ENCODE results near the gene CHD1. TPM values are rescaled to one million over a fixed set of nuclear protein-coding genes. Genes with fewer than 3 reads are reported as not detected.

Gene CHD1
- total and polyA plus RNA-seq, 2 donors (not counting 1 experiment from before 2014, with no cell fraction given): 18.2 to 48.4 TPM

DNA sequence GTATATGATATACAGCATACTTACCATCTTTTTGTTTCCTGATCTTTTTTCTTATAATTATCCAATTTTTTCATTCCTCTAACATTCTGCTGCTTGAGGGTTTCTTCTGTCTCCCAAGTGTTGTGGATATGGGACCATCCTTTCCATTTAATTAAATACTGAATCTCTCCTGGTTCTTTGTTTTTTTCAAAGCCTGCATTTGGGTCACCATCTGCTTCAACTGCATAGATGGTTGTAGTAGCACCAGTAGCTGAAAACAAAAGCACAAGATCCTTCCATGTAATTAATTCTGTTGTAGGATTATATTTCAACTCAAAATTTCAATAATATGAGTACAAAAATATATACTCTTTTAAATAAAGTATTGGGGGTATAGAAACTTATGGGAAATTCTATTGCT, 29.4 kb downstream of the CHD1 start:
- no peak overlapping the region for H3K27ac ChIP-seq (ENCODE audit: insufficient read depth, low read length)
- H2AFZ ChIP-seq (ENCODE audit: low read length): no peak overlapping the region
- no peaks in the 10 kb centered on the region for H3K4me1 ChIP-seq (ENCODE audit: control insufficient read depth, extremely low read depth, insufficient read depth, low read length)
- TF ChIP-seq, protein P1, sequence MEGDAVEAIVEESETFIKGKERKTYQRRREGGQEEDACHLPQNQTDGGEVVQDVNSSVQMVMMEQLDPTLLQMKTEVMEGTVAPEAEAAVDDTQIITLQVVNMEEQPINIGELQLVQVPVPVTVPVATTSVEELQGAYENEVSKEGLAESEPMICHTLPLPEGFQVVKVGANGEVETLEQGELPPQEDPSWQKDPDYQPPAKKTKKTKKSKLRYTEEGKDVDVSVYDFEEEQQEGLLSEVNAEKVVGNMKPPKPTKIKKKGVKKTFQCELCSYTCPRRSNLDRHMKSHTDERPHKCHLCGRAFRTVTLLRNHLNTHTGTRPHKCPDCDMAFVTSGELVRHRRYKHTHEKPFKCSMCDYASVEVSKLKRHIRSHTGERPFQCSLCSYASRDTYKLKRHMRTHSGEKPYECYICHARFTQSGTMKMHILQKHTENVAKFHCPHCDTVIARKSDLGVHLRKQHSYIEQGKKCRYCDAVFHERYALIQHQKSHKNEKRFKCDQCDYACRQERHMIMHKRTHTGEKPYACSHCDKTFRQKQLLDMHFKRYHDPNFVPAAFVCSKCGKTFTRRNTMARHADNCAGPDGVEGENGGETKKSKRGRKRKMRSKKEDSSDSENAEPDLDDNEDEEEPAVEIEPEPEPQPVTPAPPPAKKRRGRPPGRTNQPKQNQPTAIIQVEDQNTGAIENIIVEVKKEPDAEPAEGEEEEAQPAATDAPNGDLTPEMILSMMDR (conservative IDR thresholded peaks at IDR 0.05 in 1 of 2, IDR thresholded peaks at IDR 0.05 in 1 of 2; ENCODE audit: low read depth in 1 of 2, low read length in 2 of 2): no peak
- TF ChIP-seq EZH2 (IDR thresholded peaks at IDR 0.05; ENCODE audit: low read length, missing control alignments): no peak
- H3K4me3 ChIP-seq (replicated peaks in 1 of 4; ENCODE audit: control extremely low read depth in 1 of 4, insufficient read depth in 1 of 4, low read depth in 3 of 4, low read length in 4 of 4): no peak overlapping the region
- no peaks in the 10 kb centered on the region for H3K27me3 ChIP-seq (ENCODE audit: control insufficient read depth, insufficient read depth, low read length)
- H3K9ac ChIP-seq (ENCODE audit: insufficient read depth, low read length): no peak overlapping the region
- H3K36me3 ChIP-seq (ENCODE audit: control insufficient read depth, insufficient read depth, low read length): peaks cover 7% of the 10 kb centered on the region
- H3K79me2 ChIP-seq (ENCODE audit: control insufficient read depth, insufficient read depth, low read length): peaks cover 2% of the 10 kb centered on the region
- no peak for DNase-seq (ENCODE audit: low read depth in 2 of 2)
- no peaks in the 10 kb centered on the region for H4K20me1 ChIP-seq (ENCODE audit: control insufficient read depth, extremely low read depth, insufficient read depth, low read length)
- H3K4me2 ChIP-seq (ENCODE audit: extremely low read depth, insufficient read depth, low read length): no peak overlapping the region
- H3K9me3 ChIP-seq (ENCODE audit: control insufficient read depth, insufficient read depth, low read depth, low read length): no peaks in the 10 kb centered on the region

DNA sequence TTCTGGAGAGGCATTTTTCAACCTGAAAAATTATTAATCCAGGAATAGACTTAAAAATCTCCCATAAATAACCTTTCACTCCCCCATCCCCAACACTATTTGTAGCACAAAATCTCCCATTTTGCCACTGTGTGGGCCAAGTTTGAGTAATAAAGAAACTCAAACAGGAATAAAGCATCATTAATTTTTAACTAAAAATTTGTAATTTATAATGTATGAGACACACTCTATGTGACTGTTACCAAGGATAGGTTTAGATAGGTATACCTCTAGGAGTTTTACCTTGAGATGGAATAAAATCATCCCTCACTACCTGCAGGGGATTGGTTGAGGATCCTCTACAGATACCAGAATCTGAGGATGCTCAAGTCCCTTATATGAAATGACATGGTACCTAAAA, 30.1 kb downstream of the CHD1 start:
- Histone ChIP-seq H3K4me2 (ENCODE audit: extremely low read depth, insufficient read depth, low read length) (no peak overlapping the region), H2AFZ (ENCODE audit: low read length) (no peak overlapping the region), H3K9me3 (ENCODE audit: control insufficient read depth, insufficient read depth, low read depth, low read length) (no peaks in the 10 kb centered on the region), H4K20me1 (ENCODE audit: control insufficient read depth, extremely low read depth, insufficient read depth, low read length) (no peaks in the 10 kb centered on the region), H3K9ac (ENCODE audit: insufficient read depth, low read length) (no peak overlapping the region), H3K4me1 (ENCODE audit: control insufficient read depth, extremely low read depth, insufficient read depth, low read length) (no peaks in the 10 kb centered on the region), H3K36me3 (ENCODE audit: control insufficient read depth, insufficient read depth, low read length) (peaks cover 7% of the 10 kb centered on the region), H3K79me2 (ENCODE audit: control insufficient read depth, insufficient read depth, low read length) (no peaks in the 10 kb centered on the region), H3K27ac (ENCODE audit: insufficient read depth, low read length) (no peak overlapping the region), H3K27me3 (ENCODE audit: control insufficient read depth, insufficient read depth, low read length) (no peaks in the 10 kb centered on the region), H3K4me3 (replicated peaks in 1 of 4; ENCODE audit: control extremely low read depth in 1 of 4, insufficient read depth in 1 of 4, low read depth in 3 of 4, low read length in 4 of 4) (no peak overlapping the region)
- TF ChIP-seq, protein P1 (conservative IDR thresholded peaks at IDR 0.05 in 1 of 2, IDR thresholded peaks at IDR 0.05 in 1 of 2; ENCODE audit: low read depth in 1 of 2, low read length in 2 of 2): no peak
- no peak for TF ChIP-seq EZH2 (IDR thresholded peaks at IDR 0.05; ENCODE audit: low read length, missing control alignments)
- DNase-seq (ENCODE audit: low read depth in 2 of 2): no peak

DNA sequence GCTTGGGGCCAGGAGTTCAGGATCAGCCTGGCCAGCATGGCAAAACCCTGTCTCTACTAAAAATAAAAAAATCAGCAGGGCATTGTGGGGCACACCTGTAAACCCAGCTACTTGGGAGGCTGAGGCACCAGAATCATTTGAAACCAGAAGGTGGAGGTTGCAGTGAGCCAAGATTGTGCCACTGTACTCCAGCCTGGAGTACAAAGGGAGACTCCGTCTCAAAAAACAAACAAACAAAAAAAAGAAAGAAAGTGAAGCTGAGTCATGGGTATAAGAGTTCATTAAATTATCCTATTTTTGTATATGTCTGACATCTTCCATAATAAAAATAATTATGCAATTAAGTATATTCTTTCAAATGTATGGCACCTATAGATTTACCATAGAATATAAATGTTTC, 37.2 kb downstream of the CHD1 start:
- no peaks in the 10 kb centered on the region for H4K20me1 ChIP-seq (ENCODE audit: control insufficient read depth, extremely low read depth, insufficient read depth, low read length)
- H3K9ac ChIP-seq (ENCODE audit: insufficient read depth, low read length): no peak overlapping the region
- H2AFZ ChIP-seq (ENCODE audit: low read length): no peak overlapping the region
- H3K79me2 ChIP-seq (ENCODE audit: control insufficient read depth, insufficient read depth, low read length): no peaks in the 10 kb centered on the region
- DNase-seq (ENCODE audit: low read depth in 2 of 2): no peak
- no peak for TF ChIP-seq EZH2 (IDR thresholded peaks at IDR 0.05; ENCODE audit: low read length, missing control alignments)
- TF ChIP-seq, protein P1 (conservative IDR thresholded peaks at IDR 0.05 in 1 of 2, IDR thresholded peaks at IDR 0.05 in 1 of 2; ENCODE audit: low read depth in 1 of 2, low read length in 2 of 2): no peak
- H3K27me3 ChIP-seq (ENCODE audit: control insufficient read depth, insufficient read depth, low read length): no peaks in the 10 kb centered on the region
- no peak overlapping the region for H3K27ac ChIP-seq (ENCODE audit: insufficient read depth, low read length)
- peaks cover 9% of the 10 kb centered on the region for H3K36me3 ChIP-seq (ENCODE audit: control insufficient read depth, insufficient read depth, low read length)
- no peaks in the 10 kb centered on the region for H3K4me1 ChIP-seq (ENCODE audit: control insufficient read depth, extremely low read depth, insufficient read depth, low read length)
- H3K9me3 ChIP-seq (ENCODE audit: control insufficient read depth, insufficient read depth, low read depth, low read length): no peaks in the 10 kb centered on the region
- H3K4me3 ChIP-seq (replicated peaks in 1 of 4; ENCODE audit: control extremely low read depth in 1 of 4, insufficient read depth in 1 of 4, low read depth in 3 of 4, low read length in 4 of 4): no peak overlapping the region
- no peak overlapping the region for H3K4me2 ChIP-seq (ENCODE audit: extremely low read depth, insufficient read depth, low read length)
